GM12878 (cell line): ENCODE measurements around the gene TMPRSS7. TPM values are rescaled to one million over a fixed set of nuclear protein-coding genes. Genes with fewer than 3 reads are reported as not detected.

Source experiments
- ATF3 ChIP-seq: IDR thresholded peaks from 2 replicates; pipeline ENCODE4 v1.6.1; 2011; ENCODE audit warnings: low read depth, mild to moderate bottlenecking, low read length, moderate library complexity, borderline replicate concordance; ENCODE audit errors: extremely low read depth
- BRCA1 ChIP-seq: IDR thresholded peaks from 2 replicates; pipeline ENCODE4 v1.6.1; 2011; ENCODE audit warnings: low read depth, low read length, improper control_type of control experiment
- CREM ChIP-seq: IDR thresholded peaks from 2 replicates; pipeline ENCODE4 v1.6.1; 2014; ENCODE audit warnings: antibody characterized with exemption, low read depth
- E2F4 ChIP-seq: IDR thresholded peaks from 2 replicates; pipeline ENCODE4 v1.6.1; 2012; ENCODE audit warnings: low read depth, low read length, improper control_type of control experiment
- ELK1 ChIP-seq: IDR thresholded peaks from 2 replicates; pipeline ENCODE4 v1.6.1; 2012; ENCODE audit warnings: low read depth, low read length, improper control_type of control experiment
- HDGF ChIP-seq: fragments of 450-650 bp; IDR thresholded peaks from 2 replicates; pipeline ENCODE4 v1.6.1; 2016; ENCODE audit warnings: antibody characterized with exemption
- IRF5 ChIP-seq: fragments of 450-650 bp; IDR thresholded peaks from 2 replicates; pipeline ENCODE4 v1.6.1; 2017; ENCODE audit warnings: borderline replicate concordance
- KDM1A ChIP-seq: fragments of 200-600 bp; sonication (generic); IDR thresholded peaks from 2 replicates; pipeline ENCODE4 v1.6.1; 2016; ENCODE audit warnings: borderline replicate concordance
- NR2C2 ChIP-seq: IDR thresholded peaks from 2 replicates; pipeline ENCODE4 v1.6.1; 2011; ENCODE audit warnings: borderline replicate concordance, low read depth; ENCODE audit not compliant: control insufficient read depth, insufficient read length
- PAX5 ChIP-seq: IDR thresholded peaks from 2 replicates; pipeline ENCODE4 v1.6.1; 2011; ENCODE audit warnings: low read depth, low read length, borderline replicate concordance
- SIN3A ChIP-seq: IDR thresholded peaks from 2 replicates; pipeline ENCODE4 v1.6.1; 2012; ENCODE audit warnings: low read depth, low read length, improper control_type of control experiment
- SIX5 ChIP-seq: IDR thresholded peaks from 2 replicates; pipeline ENCODE4 v1.6.1; 2011; ENCODE audit warnings: mild to moderate bottlenecking, low read depth, low read length, moderate library complexity; ENCODE audit not compliant: severe bottlenecking
- SKIL ChIP-seq: fragments of 450-650 bp; IDR thresholded peaks from 2 replicates; pipeline ENCODE4 v1.6.1; 2017; ENCODE audit warnings: mild to moderate bottlenecking, low read depth, inconsistent platforms; ENCODE audit not compliant: poor library complexity, severe bottlenecking
- SMAD5 ChIP-seq: IDR thresholded peaks from 2 replicates; pipeline ENCODE4 v1.6.1; 2016; ENCODE audit warnings: antibody characterized with exemption, low read depth
- SP1 ChIP-seq: IDR thresholded peaks from one replicate; pipeline ENCODE4 v1.6.1; 2011; ENCODE audit warnings: low read depth, low read length
- SRF ChIP-seq, 2 experiments: IDR thresholded peaks; 2 replicates each; pipeline ENCODE4 v1.6.1; 2011; ENCODE audit warnings: low read depth in 2 of 2, low read length in 2 of 2, mild to moderate bottlenecking in 1 of 2, moderate library complexity in 1 of 2
- TARDBP ChIP-seq: IDR thresholded peaks from 2 replicates; pipeline ENCODE4 v1.6.1; 2016; ENCODE audit warnings: borderline replicate concordance
- TCF12 ChIP-seq: IDR thresholded peaks from 2 replicates; pipeline ENCODE4 v1.6.1; 2011; ENCODE audit warnings: low read depth, mild to moderate bottlenecking, low read length
- YBX1 ChIP-seq: fragments of 450-650 bp; IDR thresholded peaks from 2 replicates; pipeline ENCODE4 v1.6.1; 2016; ENCODE audit warnings: antibody characterized with exemption
- ZNF687 ChIP-seq: fragments of 450-650 bp; IDR thresholded peaks from 2 replicates; pipeline ENCODE4 v1.6.1; 2017; ENCODE audit warnings: mild to moderate bottlenecking, moderate library complexity
- polyA plus RNA-seq, 11 experiments: library from polyadenylated mRNA; depleted of rRNA in 4 of 11; unstranded in 6 of 11; stranded (reverse) in 5 of 11; fragments of >200 nt; fragmentation: Nextera tagmentation in 4 of 11; fragmentation: Illumina TruSeq in 1 of 11; extraction: Ambion mirVana in 4 of 11; extraction: Trizol in 1 of 11; gene quantifications; 1 replicate in 1 of 11; 2 replicates in 10 of 11; pipeline versions ENCODE4 v1.2.1 to v1.2.3, GENCODE V29; 2011 to 2016; ENCODE audit warnings: inconsistent platforms in 2 of 11, missing spikeins in 2 of 11, low read depth in 1 of 11
- total RNA-seq, 4 experiments: library from RNA; depleted of rRNA in 3 of 4; stranded (reverse); fragments of >200 nt in 3 of 4; fragmentation: Illumina TruSeq in 1 of 4; extraction: Trizol in 1 of 4; gene quantifications; 2 replicates each; pipeline versions ENCODE4 v1.2.1 to v1.2.3, GENCODE V29; 2013 to 2021

The TMPRSS7 gene
- total and polyA plus RNA-seq, 10 of the 15 experiments (the other 5 are each of a cell fraction or from before 2014, with no cell fraction given) = 0.03 TPM; not detected in 9

DNA sequence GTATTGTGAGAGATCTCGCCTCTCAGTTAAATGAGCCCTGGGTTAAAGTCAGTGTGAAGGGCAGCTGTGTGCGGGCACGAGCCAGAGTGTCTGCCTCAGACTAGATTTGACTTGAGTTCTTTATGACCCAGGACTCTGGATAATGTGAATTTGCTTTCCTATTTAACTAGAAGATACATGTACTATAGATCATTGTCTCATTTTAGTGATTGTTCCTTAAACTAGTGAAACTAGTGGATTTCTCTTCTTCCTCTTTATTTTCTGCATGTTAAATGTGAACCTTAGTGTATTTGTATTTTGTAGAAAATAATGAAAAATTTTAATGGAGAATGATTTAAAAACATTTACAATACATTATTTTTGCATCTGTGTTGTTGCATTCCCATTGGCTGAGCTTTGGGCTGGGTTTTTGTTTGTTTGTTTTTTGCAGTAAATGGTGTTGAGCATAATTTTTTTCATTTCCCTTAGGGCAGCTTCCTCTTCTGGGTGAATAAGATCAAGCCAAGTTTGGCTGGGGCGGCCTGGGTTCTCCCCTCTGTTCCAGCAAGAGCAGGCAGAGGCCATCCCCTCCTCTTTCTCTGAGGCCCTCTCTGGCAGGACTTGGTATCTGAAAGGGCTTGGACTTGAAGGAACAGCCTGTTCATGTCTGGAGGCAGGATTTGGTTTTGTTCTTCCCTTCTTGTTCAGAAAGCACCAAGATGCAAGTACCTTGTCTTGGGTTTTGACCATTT is 83.5 kb downstream of the TMPRSS7 start (continued):
- TF ChIP-seq YBX1 (no peak), KDM1A (no peak), E2F4 (no peak), TCF12 (0 out of 2 replicates have a peak, but pooled peaks have one; percentile 40), SP1 (no peak), SIN3A (no peak), ATF3 (no peak), BRCA1 (no peak), TARDBP (no peak), IRF5 (no peak), CREM (no peak), SMAD5 (no peak), NR2C2 (no peak), PAX5 (no peak), SKIL (peak; percentile 19), SRF (IDR thresholded peaks at IDR 0.05; ENCODE audit: low read depth in 2 of 2, low read length in 2 of 2) (peak in 1 of 2 experiments; percentile 54; a peak in 1 of 4 replicates), ELK1 (no peak), ZNF687 (peak; percentile 86), HDGF (peak; percentile 44; the same call in 1 of the 2 replicates), SIX5 (no peak)
